AG10803 (cell line): Measurements from ENCODE around the gene PALD1.

Source experiments
- DNase-seq: peaks from one replicate; pipeline ENCODE4 v3.0.0; 2010; ENCODE audit warnings: low read depth
- H3K4me3 ChIP-seq: 2 replicates; pipeline ENCODE4 v1.5.1; 2011; ENCODE audit warnings: mild to moderate bottlenecking, low read length, control low read depth
- TF ChIP-seq, protein P1 (sequence below): conservative IDR thresholded peaks from 2 replicates; pipeline ENCODE4 v1.5.1; 2011; ENCODE audit warnings: mild to moderate bottlenecking, low read length, control low read depth, inconsistent platforms

Gene PALD1

DNA sequence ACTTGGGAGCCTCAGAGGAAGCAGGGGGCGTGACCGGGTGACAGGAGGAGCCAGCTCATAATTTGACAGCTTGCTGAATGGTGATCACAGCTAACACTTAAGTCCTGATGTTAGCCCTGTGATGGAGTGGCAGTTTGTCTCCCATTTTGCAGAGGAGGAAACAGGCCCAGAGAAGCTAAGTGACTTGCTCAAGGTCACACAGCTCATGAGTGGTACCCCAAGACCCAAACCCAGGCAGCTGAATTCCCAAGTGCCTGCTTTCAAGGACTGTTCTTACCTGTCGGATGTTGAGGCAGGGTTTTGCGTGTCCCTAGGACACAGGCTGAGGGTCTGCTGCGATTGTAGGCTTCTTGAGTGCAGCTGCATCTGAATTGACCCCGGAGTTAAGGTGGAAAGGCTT is 51.7 kb downstream of the PALD1 start:
- DNase-seq, result no peak
- TF ChIP-seq, protein P1, sequence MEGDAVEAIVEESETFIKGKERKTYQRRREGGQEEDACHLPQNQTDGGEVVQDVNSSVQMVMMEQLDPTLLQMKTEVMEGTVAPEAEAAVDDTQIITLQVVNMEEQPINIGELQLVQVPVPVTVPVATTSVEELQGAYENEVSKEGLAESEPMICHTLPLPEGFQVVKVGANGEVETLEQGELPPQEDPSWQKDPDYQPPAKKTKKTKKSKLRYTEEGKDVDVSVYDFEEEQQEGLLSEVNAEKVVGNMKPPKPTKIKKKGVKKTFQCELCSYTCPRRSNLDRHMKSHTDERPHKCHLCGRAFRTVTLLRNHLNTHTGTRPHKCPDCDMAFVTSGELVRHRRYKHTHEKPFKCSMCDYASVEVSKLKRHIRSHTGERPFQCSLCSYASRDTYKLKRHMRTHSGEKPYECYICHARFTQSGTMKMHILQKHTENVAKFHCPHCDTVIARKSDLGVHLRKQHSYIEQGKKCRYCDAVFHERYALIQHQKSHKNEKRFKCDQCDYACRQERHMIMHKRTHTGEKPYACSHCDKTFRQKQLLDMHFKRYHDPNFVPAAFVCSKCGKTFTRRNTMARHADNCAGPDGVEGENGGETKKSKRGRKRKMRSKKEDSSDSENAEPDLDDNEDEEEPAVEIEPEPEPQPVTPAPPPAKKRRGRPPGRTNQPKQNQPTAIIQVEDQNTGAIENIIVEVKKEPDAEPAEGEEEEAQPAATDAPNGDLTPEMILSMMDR, result no peak
- no peak overlapping the region for H3K4me3 ChIP-seq

DNA sequence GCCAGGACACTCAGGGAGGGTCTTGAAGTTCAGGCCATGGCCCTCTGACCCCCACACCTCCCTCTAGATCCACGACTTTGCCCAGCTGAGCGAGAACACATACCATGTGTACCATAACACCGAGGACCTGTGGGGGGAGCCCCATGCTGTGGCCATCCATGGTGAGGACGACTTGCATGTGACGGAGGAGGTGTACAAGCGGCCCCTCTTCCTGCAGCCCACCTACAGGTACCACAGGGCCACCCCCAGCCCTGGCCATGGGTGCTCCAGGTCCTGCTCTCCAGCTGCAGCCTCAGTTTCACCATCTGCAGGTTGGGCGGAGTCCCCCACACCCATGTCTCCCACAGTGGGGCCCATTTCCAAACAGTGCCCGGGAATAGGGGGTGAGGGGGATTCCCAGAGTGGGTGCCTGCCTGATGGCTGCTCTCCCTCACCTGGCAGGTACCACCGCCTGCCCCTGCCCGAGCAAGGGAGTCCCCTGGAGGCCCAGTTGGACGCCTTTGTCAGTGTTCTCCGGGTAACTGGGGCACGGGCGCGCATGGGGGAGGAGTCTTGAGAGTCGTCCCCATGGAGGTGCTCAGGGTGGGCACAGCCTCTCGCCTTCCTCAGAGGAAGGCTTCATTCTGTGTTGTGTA is 54.1 kb downstream of the PALD1 start:
- H3K4me3 ChIP-seq, result no peak overlapping the region
- no peak for DNase-seq
- TF ChIP-seq, protein P1, result no peak

DNA sequence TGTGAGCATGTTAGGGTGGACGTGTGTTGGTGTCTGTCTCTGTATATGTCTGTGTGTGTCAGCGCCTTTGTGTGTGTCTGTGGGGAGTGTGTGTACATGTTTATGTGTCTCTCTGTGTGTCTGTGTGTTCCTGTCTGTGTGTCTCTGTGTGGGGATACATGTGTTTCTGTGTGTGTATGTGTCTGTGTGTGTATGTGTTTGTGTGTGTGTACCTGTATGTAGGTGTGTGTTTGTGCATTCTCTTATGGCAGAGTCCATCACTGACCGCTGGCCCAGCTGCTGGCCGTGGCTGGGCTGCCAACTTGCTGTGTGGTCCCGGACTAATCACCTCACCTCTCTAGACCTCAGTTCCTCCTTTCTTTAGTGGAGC is 54.6 kb downstream of the PALD1 start:
- TF ChIP-seq, protein P1, result no peak
- no peak overlapping the region for H3K4me3 ChIP-seq

DNA sequence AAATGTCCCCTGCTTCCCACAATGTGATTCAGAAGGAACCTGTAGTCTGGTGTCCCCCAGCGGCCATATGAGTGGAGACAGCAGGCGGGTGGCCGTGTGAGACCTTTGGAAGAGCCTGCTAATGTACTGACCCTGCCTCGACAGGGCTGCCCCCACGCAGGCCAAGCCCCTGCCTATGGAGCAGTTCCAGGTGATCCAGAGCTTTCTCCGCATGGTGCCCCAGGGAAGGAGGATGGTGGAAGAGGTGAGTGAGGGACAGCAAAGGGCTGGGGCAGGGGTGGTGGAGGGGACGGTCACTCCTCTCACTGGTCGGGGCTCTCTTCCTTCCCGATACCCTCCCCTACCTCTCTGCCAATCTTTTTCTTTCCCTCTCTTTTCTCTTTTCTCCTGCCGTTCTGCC is 55.7 kb downstream of the PALD1 start:
- TF ChIP-seq, protein P1, result no peak
- H3K4me3 ChIP-seq, result no peak overlapping the region
- no peak for DNase-seq

More for the DNA sequence above, 54.6 kb downstream of the PALD1 start:
- no peak for DNase-seq

DNA sequence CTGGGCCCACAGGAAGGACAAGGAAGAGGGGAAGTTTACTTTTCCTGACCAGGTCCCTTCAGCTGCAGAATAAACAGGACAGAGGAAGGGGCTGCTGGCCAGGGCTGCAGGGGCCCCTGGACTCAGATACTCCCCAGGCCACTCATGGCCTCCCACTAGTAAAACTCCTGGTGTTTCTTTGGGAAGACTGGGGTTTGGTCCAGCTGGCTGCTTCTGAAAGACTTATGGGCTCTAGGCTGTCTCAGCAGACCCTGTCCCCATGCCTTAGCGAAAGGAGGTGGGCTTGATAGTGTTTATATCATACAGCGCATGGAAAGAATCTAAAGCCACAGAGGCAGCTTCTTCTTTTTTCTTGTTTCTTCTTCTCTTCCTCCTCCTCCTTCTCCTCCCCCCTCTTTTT is 56.4 kb downstream of the PALD1 start:
- no peak for DNase-seq
- TF ChIP-seq, protein P1, result no peak
- H3K4me3 ChIP-seq, result no peak overlapping the region

DNA sequence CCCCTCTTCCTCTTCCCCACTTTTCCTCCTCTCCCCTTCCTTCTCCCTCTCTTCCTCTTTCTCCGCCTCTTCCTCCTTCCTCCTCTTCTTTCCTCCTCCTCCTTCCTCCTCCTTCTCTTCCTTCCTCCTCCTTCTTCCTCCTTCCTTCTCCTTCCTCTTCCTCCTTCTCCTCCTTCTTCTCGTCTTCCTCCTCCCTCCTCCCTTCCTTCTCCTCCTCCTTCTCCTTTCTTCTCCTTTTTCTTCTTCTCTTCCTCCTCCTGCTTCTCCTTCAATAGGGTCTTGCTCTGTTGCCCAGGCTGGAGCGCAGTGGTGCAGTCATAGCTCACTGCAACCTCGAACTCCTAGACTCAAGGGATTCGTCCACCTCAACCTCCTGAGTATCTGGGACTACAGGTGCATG is 56.9 kb downstream of the PALD1 start:
- no peak overlapping the region for H3K4me3 ChIP-seq
- TF ChIP-seq, protein P1, result no peak
- no peak for DNase-seq

DNA sequence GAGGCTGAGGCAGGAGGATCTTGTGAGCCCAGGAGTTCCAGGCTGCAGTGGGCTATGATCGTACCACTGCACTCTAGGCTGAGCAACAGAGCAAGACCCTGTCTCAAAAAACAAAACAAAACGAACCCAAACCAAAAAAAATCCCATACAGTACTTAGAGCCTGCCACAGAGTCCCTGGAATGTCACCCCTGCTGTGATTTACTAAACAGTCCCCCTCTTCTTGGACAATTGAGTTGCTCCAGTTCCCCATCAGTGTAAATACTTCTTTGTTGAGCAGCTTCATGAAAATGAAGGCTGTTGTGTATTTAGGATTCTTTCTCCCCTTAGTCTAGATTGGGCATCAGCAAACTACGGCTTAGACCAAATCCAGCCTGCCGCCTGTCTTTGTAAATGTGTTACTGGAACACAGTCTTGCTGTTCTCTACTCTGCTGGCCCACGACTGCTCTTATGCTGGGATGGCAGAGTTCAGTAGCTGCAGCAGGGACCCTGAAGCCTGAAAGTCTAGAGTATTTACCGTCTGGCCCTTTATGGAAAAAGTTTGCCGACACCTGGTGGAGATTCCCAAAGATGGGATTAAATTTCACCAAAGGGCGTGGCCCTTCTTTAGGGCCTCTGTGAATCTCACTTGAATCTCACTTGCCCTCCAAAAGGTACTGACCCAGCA is 57.8 kb downstream of the PALD1 start:
- TF ChIP-seq, protein P1, result no peak
- DNase-seq, result no peak
- H3K4me3 ChIP-seq, result no peak overlapping the region
